Kidney capillary endothelial cell (primary cell): Measurements from ENCODE around the gene CHST1.
A peak's percentile ranks its signal among the peaks of the same experiment; 100 is the strongest.

Experiments
- DNase-seq: peaks from one replicate; pipeline ENCODE4 v3.0.0-alpha.2; 2018; ENCODE audit warnings: low spot score

The CHST1 gene

GRCh38 chr11:45659818-45660160 is 5.6 kb downstream of the CHST1 start:
- no peak for DNase-seq

- DNase-seq = no peak
Observed at GRCh38 chr11:45659031-45659817, 6.2 kb downstream of the CHST1 start.

- peak; percentile 89 for DNase-seq
Observed at GRCh38 chr11:45658292-45658991, 7.0 kb downstream of the CHST1 start.

GRCh38 chr11:45657496-45658260 is 7.7 kb downstream of the CHST1 start:
- DNase-seq = no peak

- no peak for DNase-seq
Observed at GRCh38 chr11:45655831-45656230, 9.6 kb downstream of the CHST1 start.

- peak; percentile 73 for DNase-seq
Observed at GRCh38 chr11:45655347-45655756, 10.1 kb downstream of the CHST1 start.

GRCh38 chr11:45655012-45655283 is 10.5 kb downstream of the CHST1 start:
- no peak for DNase-seq

GRCh38 chr11:45654231-45655011 is 11.0 kb downstream of the CHST1 start:
- DNase-seq = no peak

- DNase-seq = no peak
Observed at GRCh38 chr11:45653277-45653676, 12.1 kb downstream of the CHST1 start.

GRCh38 chr11:45652781-45653180 is 12.6 kb downstream of the CHST1 start:
- DNase-seq = no peak

- DNase-seq = no peak
Observed at GRCh38 chr11:45651841-45652749, 13.3 kb downstream of the CHST1 start.

GRCh38 chr11:45651156-45651555 is 14.3 kb downstream of the CHST1 start:
- DNase-seq = no peak

- no peak for DNase-seq
Observed at GRCh38 chr11:45650166-45651095, 15.0 kb downstream of the CHST1 start.

GRCh38 chr11:45649544-45650165 is 15.8 kb downstream of the CHST1 start:
- DNase-seq = no peak

- no peak for DNase-seq
Observed at GRCh38 chr11:45648931-45649330, 16.5 kb downstream of the CHST1 start.

- DNase-seq = peak; percentile 64
Observed at GRCh38 chr11:45647786-45648185, 17.6 kb downstream of the CHST1 start.

GRCh38 chr11:45647329-45647728 is 18.1 kb downstream of the CHST1 start:
- DNase-seq = no peak

GRCh38 chr11:45646275-45646927 is 19.0 kb downstream of the CHST1 start:
- DNase-seq = no peak
